Liver (tissue), 9 donors: ENCODE data around the gene PSMC4. TPM values are rescaled to one million over a fixed set of nuclear protein-coding genes. Genes with fewer than 3 reads are reported as not detected.

Experiments
- DNase-seq: peaks from one replicate; pipeline ENCODE4 v3.0.0-alpha.2; 2017; ENCODE audit warnings: low spot score
- H3K27ac ChIP-seq, 2 donors: one replicate each; pipeline ENCODE4 v1.7.0; 2013; ENCODE audit warnings: inconsistent platforms in 2 of 2, low read length in 2 of 2, control low read depth in 1 of 2, low read depth in 1 of 2, mild to moderate bottlenecking in 1 of 2
- H3K27me3 ChIP-seq, 4 donors: one replicate each; pipeline versions ENCODE4 v1.6.1 to v1.7.0; 2013; ENCODE audit warnings: low read length in 3 of 4, inconsistent platforms in 1 of 4, mild to moderate bottlenecking in 1 of 4, moderate library complexity in 1 of 4; ENCODE audit not compliant: control insufficient read depth in 4 of 4, insufficient read depth in 4 of 4
- H3K36me3 ChIP-seq, 4 donors: one replicate each; pipeline versions ENCODE4 v1.6.1 to v1.7.0; 2013; ENCODE audit warnings: low read length in 3 of 4, mild to moderate bottlenecking in 3 of 4, low read depth in 1 of 4, moderate library complexity in 1 of 4; ENCODE audit not compliant: control insufficient read depth in 4 of 4, insufficient read depth in 3 of 4
- H3K4me1 ChIP-seq, 4 donors: one replicate each; pipeline versions ENCODE4 v1.6.1 to v1.7.0; 2013; ENCODE audit warnings: low read length in 3 of 4, mild to moderate bottlenecking in 3 of 4, moderate library complexity in 1 of 4; ENCODE audit not compliant: control insufficient read depth in 4 of 4, insufficient read depth in 4 of 4
- H3K4me3 ChIP-seq, 3 donors: one replicate each; pipeline versions ENCODE4 v1.6.1 to v1.7.0; 2013; ENCODE audit warnings: low read length in 3 of 3, control low read depth in 1 of 3, low read depth in 1 of 3, mild to moderate bottlenecking in 1 of 3
- H3K9ac ChIP-seq, 2 donors: one replicate each; pipeline ENCODE4 v1.7.0; 2013; ENCODE audit warnings: low read length in 2 of 2, mild to moderate bottlenecking in 2 of 2, moderate library complexity in 2 of 2, control low read depth in 1 of 2, low read depth in 1 of 2
- H3K9me3 ChIP-seq, 4 donors: one replicate each; pipeline versions ENCODE4 v1.6.1 to v1.7.0; 2013; ENCODE audit warnings: low read length in 3 of 4; ENCODE audit not compliant: control insufficient read depth in 4 of 4
- ATF3 ChIP-seq: IDR thresholded peaks from 2 replicates; pipeline ENCODE4 v1.6.1; 2016; ENCODE audit warnings: antibody characterized with exemption
- CTCF ChIP-seq: fragments of 150-350 bp; IDR thresholded peaks from 2 replicates; pipeline ENCODE4 v1.5.1; 2017; ENCODE audit warnings: improper control_type of control experiment, low read depth, low read length; ENCODE audit not compliant: missing input control
- EGR1 ChIP-seq, 2 donors: IDR thresholded peaks; 2 replicates each; pipeline ENCODE4 v1.6.1; 2016 to 2018; ENCODE audit warnings: antibody characterized with exemption in 2 of 2, low read depth in 2 of 2
- FOXA1 ChIP-seq: IDR thresholded peaks from 2 replicates; pipeline ENCODE4 v1.6.1; 2016; ENCODE audit warnings: antibody characterized with exemption
- FOXA2 ChIP-seq: IDR thresholded peaks from 2 replicates; pipeline ENCODE4 v1.6.1; 2016; ENCODE audit warnings: antibody characterized with exemption
- GABPA ChIP-seq, 2 donors: IDR thresholded peaks in 1 of 2; conservative IDR thresholded peaks in 1 of 2; 2 replicates each; pipeline ENCODE4 v1.6.1; 2016; ENCODE audit warnings: antibody characterized with exemption in 2 of 2, mild to moderate bottlenecking in 1 of 2, moderate library complexity in 1 of 2
- HNF4A ChIP-seq, 2 donors: conservative IDR thresholded peaks; 2 replicates each; pipeline ENCODE4 v1.6.1; 2016; ENCODE audit warnings: antibody characterized with exemption in 2 of 2, mild to moderate bottlenecking in 2 of 2
- HNF4G ChIP-seq: IDR thresholded peaks from 2 replicates; pipeline ENCODE4 v1.6.1; 2016; ENCODE audit warnings: antibody characterized with exemption
- MAX ChIP-seq: IDR thresholded peaks from 2 replicates; pipeline ENCODE4 v1.6.1; 2016; ENCODE audit warnings: antibody characterized with exemption
- NR2F2 ChIP-seq: IDR thresholded peaks from 2 replicates; pipeline ENCODE4 v1.6.1; 2016; ENCODE audit warnings: antibody characterized with exemption
- RAD21 ChIP-seq, 2 donors: IDR thresholded peaks; 2 replicates each; pipeline ENCODE4 v1.6.1; 2016; ENCODE audit warnings: antibody characterized with exemption in 2 of 2, mild to moderate bottlenecking in 2 of 2
- REST ChIP-seq: IDR thresholded peaks from 2 replicates; pipeline ENCODE4 v1.6.1; 2016; ENCODE audit warnings: antibody characterized with exemption, mild to moderate bottlenecking
- RXRA ChIP-seq, 2 donors: IDR thresholded peaks; 2 replicates each; pipeline ENCODE4 v1.6.1; 2017 to 2018; ENCODE audit warnings: antibody characterized with exemption in 2 of 2, mild to moderate bottlenecking in 1 of 2
- SP1 ChIP-seq: IDR thresholded peaks from 2 replicates; pipeline ENCODE4 v1.6.1; 2018; ENCODE audit warnings: antibody characterized with exemption, mild to moderate bottlenecking
- TAF1 ChIP-seq: conservative IDR thresholded peaks from 2 replicates; pipeline ENCODE4 v1.6.1; 2016; ENCODE audit warnings: antibody characterized with exemption, mild to moderate bottlenecking
- YY1 ChIP-seq: IDR thresholded peaks from 2 replicates; pipeline ENCODE4 v1.6.1; 2016; ENCODE audit warnings: antibody characterized with exemption, mild to moderate bottlenecking
- ZBTB33 ChIP-seq: IDR thresholded peaks from 2 replicates; pipeline ENCODE4 v1.6.1; 2016; ENCODE audit warnings: antibody characterized with exemption
- WGBS: extraction: QIAGEN DNeasy Blood & Tissue Kit; methylation state at CpG from one replicate; pipeline ENCODE4 v1.1.7; 2013; 5-methylcytosine and 5-hydroxymethylcytosine counted together
- polyA plus RNA-seq, 2 donors: library from polyadenylated mRNA; stranded (reverse) in 1 of 2; unstranded in 1 of 2; fragments of 200-250 nt in 1 of 2; fragments of >200 nt in 1 of 2; fragmentation: Nextera tagmentation in 1 of 2; extraction: Ambion mirVana in 1 of 2; gene quantifications; one replicate each; pipeline versions ENCODE4 v1.2.1 to v1.2.3, GENCODE V29; 2013 to 2015
- total RNA-seq, 2 donors: library from RNA; depleted of rRNA; stranded (reverse); fragments of >200 nt; gene quantifications; one replicate each; pipeline ENCODE4 v1.2.3, GENCODE V29; 2014
- donor health status: healthy.
- donor health status: healthy.
- donor health status: healthy.
- donor health status: healthy.
- donor health status: healthy.

The PSMC4 gene
- total and polyA plus RNA-seq, 4 donors, result 46.0 to 89.3 (median 79.7) TPM

GRCh38 chr19:39971380-39972035 lies 543 bp downstream of the PSMC4 start (continued):
- TF ChIP-seq RXRA (IDR thresholded peaks at IDR 0.05), result no peak
- no peak for TF ChIP-seq NR2F2
- TF ChIP-seq TAF1, result no peak

- Histone ChIP-seq H3K4me3 (no peak overlapping the region), H3K9me3 (no peaks in the 10 kb centered on the region), H3K27me3 (no peaks in the 10 kb centered on the region), H3K4me1 (peaks cover 4 to 18% (median 11%) of the 10 kb centered on the region in 4 donors), H3K9ac (no peak overlapping the region), H3K36me3 (peaks cover 18 to 52% (median 32%) of the 10 kb centered on the region in 4 donors), H3K27ac (no peak overlapping the region)
- no peak for DNase-seq
- TF ChIP-seq EGR1 (IDR thresholded peaks at IDR 0.05; ENCODE audit: low read depth in 2 of 2) (no peak), HNF4G (no peak), RXRA (IDR thresholded peaks at IDR 0.05) (no peak), ZBTB33 (no peak), SP1 (no peak), MAX (no peak), FOXA1 (no peak), YY1 (no peak), FOXA2 (no peak), HNF4A (conservative IDR thresholded peaks at IDR 0.05) (no peak), NR2F2 (no peak), REST (no peak), ATF3 (no peak), GABPA (IDR thresholded peaks at IDR 0.05 in 1 of 2, conservative IDR thresholded peaks at IDR 0.05 in 1 of 2) (no peak), CTCF (no peak), TAF1 (no peak), RAD21 (IDR thresholded peaks at IDR 0.05) (no peak)
- WGBS, result 97% methylated on average over 24 of the region's 24 CpGs
These were observed 3.6 kb downstream of the PSMC4 start for GRCh38 chr19:39974377-39975155.
